ENCODE measurements around the gene USP24.
"Not testable (repeated sequence)": the region's sequence is repeated elsewhere in the genome, so short reads cannot be mapped to it uniquely, and the experiment has no call there.

The USP24 gene

DNA sequence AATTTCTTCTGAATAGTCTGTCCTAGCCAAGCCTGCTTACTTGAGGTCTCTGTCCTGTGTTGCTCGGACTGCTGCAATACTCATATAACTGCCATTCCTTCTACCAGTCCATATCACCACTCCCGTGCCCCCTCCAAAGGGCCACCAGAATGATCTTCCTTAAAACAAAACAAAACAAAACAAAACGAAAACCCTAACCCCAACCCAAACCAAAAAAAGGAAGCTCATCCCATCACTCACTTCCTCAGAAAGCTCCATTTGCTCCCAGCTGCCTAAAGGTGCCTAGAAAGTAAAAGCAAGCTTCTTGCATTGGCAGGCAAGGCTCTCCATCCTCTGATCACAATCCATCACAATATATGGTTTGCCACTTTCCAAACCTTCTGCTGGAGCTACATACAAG lies 20.3 kb downstream of the USP24 start:
- DNase-seq = no peak

GRCh38 chr1:55192093-55192492 lies 23.1 kb downstream of the USP24 start:
- DNase-seq = no peak

DNA sequence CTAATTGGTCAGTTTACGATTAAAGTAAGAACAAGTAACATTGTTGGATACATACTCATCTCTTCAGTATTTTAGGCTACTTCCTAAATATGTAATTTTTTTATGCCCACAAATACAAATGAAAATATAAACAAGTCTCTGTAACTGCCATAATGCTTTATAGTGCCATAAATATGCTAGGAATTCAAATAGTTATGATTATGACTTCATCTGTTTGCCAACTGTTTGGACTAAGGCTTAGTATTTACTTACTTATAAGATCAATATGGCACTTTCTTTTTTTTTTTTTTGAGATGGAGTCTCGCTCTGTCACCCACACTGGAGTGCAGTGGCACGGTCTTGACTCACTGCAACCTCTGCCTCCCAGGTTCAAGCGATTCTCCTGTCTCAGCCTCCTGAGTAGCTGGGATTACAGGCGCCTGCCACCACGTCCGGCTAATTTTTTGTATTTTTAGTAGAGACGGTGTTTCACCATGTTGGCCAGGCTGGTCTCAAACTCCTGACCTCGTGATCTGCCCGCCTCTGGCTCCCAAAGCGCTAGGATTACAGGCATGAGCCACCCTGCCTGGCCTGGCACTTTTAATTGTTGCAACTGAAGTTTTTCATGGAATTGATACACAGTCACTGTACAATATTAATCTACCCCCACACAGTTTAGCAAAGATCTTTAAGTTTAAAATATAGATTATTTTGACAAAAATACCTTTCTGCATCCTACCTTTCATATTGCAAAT lies 23.8 kb downstream of the USP24 start:
- DNase-seq = not testable (repeated sequence)

GRCh38 chr1:55190109-55190508 lies 25.1 kb downstream of the USP24 start:
- no peak for DNase-seq

GRCh38 chr1:55188909-55189308 lies 26.3 kb downstream of the USP24 start:
- DNase-seq = peak in 1 of 2 experiments; percentile 29

DNA sequence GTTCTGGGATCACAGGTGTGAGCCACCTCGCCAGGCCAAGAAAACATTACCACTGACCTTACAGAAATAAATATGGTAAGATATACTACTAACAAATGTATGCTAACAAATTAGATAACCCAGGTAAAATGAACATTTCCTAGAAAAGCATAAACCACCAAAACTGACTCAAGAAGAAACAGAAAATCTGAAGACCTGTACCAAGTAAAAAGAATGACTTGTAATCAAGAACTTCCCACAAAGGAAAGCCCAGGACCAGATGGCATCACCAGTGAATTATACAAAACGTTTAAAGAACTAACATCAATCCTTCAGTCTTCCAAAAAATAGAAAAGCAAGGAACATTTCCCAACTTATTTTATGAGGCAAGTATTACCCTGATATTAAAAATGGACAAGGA lies 29.3 kb downstream of the USP24 start:
- DNase-seq = no peak

DNA sequence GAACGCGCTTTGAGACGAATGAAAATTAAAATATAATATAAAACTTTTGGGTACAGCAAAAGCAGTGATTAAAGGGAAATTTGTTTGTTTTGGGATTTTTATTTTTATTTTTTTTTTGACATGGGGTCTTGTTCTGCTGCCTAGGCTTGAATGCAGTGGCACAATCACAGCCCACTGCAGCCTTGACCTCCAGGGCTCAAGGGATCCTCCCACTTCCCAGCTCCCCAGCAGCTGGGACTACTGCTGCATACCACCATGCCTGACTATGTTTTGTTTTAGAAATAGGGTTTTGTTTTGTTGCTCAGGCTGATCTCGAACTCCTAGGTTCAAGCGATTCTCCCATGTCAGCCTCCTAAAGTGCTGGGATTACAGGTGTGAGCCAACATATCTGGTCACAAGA lies 30.3 kb downstream of the USP24 start:
- no peak for DNase-seq

- no peak for DNase-seq
Observed at GRCh38 chr1:55181666-55182065, 33.5 kb downstream of the USP24 start.

DNA sequence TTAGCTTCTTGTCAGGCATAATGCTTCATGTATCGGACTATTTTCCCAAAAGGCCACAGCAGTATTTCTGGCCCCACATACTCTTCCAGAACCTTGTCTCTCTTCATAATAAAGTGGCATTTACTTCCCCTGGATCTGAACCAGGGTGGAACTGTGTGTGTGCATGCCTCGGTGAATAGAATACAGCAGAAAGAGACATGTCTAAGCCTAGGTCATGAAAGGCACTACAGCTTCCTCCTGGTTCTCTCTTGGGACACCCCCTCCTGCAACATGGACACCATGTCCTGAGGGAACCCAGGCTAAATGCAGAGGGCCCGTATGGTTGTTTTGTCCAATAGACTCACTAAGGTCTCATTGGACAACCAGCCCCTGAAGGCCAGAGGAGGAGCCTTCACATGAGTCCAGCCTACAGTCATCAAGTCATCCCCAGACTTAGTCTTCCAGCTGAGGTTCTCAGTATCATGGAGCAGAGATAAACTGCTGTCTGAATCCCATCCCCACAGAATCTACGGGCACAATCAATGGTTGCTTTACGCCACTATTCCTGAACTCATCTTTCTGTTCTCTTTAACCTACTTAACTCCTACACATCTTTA lies 35.0 kb downstream of the USP24 start:
- no peak for DNase-seq

GRCh38 chr1:55179177-55179835 lies 35.9 kb downstream of the USP24 start:
- DNase-seq = no peak

- no peak for DNase-seq
Observed at GRCh38 chr1:55172687-55173086, 42.5 kb downstream of the USP24 start.

DNA sequence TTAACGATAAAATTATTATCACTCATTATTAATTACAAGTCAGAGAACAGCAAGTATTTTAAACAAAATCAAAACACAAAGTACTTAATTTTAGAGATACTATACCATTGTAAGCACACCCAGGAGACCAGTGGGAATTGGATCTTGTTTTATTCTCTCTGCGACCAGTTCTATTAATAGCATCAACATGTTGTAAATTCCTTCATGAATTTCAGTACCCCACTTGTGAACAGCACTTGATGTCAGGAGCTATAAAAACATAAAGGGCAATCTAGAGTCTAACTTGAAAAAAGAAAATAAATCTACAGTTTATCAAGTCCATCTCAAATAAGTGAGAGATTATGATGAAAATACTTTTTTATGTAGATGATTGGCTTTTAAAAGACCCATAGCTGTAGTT lies 42.9 kb downstream of the USP24 start:
- no peak for DNase-seq

GRCh38 chr1:55171694-55172093 lies 43.5 kb downstream of the USP24 start:
- DNase-seq = no peak

DNA sequence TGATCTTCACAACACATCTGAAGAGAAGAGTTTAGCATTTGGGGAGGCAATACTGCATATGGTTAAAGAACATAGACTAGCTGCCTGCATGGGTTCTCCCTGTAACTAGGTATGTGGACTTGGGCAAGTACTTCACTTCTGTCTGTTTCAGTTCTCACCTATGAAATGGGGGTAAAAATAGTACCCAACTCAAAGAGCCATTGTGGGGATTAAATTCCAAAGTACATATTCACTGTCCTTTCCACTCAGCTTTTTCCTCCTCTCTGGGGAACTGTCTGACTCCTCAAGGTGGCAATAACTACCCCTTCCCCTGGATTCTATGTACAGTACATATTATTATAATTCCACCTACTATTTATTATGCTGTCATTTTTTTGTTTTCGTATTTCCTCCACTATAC lies 44.7 kb downstream of the USP24 start:
- DNase-seq = no peak

DNA sequence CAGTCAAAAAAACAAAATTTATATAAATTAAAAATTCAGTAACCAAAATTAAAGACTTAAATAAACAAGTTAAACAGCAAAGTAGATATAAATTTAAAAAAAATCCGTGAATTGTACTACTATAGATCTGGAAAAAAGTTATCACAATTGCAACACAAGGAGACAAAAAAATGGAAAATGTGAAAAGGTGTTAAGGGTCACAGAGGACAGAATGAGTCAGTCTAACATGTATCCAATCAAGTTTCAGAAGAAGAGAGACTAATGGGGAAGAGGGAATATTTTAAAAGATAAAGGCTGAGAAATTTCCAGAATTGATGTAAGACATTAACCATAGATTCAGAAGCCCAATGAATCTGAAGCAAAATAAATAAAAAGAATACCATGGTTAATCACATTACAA lies 46.0 kb downstream of the USP24 start:
- no peak for DNase-seq

DNA sequence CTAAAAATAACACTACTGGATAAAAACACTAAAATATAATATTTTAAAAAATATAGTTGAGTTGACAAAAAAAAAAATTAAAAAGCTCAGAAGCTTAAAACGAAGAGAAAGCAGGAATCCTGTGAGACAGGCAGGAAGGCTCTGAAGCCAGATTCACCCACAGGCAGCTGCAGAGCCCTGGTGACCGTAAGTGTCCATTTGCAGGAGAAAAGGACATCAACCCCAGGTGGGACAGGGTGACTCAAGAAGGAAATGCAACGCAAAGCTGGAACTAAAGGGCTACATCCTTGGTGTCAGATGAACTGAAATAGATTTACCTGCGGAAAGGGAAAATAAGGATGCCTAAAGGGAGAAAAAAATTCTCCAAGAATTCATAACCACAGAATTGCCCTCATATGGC lies 46.8 kb downstream of the USP24 start:
- DNase-seq = no peak

DNA sequence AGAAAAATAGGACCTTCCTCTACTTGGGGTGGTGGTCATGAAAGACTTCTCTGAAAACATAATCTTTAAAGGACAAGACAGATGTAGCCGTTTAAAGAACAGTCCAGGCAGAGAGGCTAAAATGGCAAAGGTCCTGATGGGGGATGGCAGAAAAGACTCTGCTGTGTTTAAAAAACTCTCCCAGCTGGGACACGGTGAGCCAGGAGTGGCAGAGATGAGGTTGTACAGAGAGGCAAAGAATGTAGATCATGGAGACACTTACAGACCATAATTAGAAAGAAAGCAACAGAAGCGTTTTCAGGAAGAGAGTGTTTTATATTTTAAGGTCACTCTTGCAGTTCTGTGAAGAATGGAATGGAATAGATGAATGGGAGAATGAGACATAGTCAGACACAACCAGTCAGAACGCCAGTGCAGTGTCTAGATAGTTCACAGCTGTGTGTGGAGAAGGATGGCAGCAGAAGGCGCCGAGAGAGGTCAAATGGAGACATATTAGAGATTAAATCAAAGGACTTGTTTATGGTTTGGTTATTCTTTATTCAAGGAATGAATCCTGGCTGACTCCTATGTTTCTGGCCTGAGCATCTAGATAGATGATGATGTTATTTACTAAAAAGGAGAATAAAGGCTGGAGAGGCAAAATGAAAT lies 47.8 kb downstream of the USP24 start:
- DNase-seq = no peak

DNA sequence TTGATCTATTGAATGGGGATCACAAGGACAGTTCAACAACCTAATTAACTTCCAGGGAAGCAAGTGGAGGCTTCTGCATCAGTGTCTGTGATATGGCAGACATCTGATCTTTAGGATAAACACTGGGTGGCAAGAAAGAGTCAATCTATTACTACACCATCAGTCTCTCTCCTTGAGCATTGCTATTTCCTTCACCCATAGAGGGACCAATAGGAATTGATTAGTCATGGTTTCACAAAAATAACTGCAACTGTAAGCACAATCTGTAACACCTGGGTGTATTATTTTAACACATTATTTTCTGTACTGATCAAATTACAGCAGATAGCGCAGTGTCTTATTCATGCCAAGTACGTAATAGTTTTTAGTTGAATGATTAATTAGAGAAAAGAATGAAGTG lies 50.3 kb downstream of the USP24 start:
- no peak for DNase-seq

DNA sequence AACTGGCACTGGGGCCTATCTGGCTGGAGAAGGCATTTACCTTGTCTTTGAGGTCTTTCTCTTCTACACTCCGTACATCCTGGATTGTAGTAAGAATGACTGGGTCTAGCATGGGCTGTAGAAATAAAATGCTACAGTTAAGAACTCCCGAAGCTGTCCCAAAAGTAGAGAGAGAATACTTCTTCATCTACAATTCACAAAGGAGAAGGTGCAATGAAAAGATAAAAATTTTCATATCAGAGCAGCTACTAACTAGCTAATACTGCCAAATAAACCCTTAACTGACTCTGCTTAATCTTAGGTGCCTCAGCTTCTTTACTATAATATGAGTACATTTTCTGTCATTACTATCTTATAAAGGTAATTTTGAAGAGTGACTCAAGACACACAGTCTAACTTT lies 55.6 kb downstream of the USP24 start:
- DNase-seq = no peak

DNA sequence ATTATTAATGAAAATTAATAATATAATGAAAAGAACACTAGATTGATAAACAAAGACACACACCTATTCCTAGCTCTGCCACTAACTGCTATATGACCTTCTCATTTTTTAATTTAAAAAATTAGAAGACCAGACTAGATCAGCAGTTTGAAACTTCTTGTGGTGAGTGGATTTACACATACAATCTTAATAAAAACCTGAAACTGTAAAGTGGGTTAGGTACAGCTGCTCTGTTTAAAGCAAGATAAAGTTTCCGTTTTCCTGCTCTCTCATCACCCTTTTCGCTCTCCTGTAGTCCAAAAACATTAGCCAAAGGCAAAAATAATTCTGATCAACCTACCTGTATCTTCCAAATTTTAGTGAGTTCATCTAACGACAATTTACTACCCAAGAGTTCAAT lies 58.6 kb downstream of the USP24 start:
- no peak for DNase-seq

- no peak for DNase-seq
Observed at GRCh38 chr1:55156093-55156492, 59.1 kb downstream of the USP24 start.

GRCh38 chr1:55155522-55155921 lies 59.6 kb downstream of the USP24 start:
- DNase-seq = peak in 1 of 2 experiments; percentile 9

- DNase-seq = no peak
Observed at GRCh38 chr1:55154616-55155015, 60.5 kb downstream of the USP24 start.

DNA sequence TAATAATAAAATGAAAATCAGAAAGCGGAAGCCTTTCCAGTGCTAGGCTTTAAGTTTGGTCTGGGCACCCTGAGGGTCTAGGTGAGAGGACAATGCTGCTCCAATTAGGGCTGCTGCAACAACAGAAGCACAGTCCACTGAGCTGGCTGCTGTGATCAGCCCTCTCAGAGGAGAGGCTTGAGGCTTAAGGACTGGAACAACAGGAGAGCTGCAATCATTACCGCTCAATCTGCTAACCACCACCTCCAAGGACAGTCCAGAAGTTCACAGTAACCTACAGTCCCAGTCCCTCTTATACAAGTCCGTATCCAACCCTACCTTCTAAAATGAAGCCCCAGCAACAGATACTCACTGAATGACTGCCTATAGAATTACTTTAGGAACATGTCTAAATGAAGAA lies 62.1 kb downstream of the USP24 start:
- DNase-seq = no peak
